Activated CD4-positive, alpha-beta T cell treated with anti-CD3 and anti-CD28 coated beads, Interleukin-2, Interleukin-4, amounts not matched to agents 100 ng/mL and 50 ng/mL, durations not matched to agents 16 hours and 8 hours (primary cell): ENCODE results near the gene ATP6V0D1.
A peak's percentile ranks its signal among the peaks of the same experiment; 100 is the strongest.

Experiments
- DNase-seq: peaks from one replicate; pipeline ENCODE4 v3.0.0-alpha.2; 2020; ENCODE audit warnings: low spot score

The ATP6V0D1 gene

DNA sequence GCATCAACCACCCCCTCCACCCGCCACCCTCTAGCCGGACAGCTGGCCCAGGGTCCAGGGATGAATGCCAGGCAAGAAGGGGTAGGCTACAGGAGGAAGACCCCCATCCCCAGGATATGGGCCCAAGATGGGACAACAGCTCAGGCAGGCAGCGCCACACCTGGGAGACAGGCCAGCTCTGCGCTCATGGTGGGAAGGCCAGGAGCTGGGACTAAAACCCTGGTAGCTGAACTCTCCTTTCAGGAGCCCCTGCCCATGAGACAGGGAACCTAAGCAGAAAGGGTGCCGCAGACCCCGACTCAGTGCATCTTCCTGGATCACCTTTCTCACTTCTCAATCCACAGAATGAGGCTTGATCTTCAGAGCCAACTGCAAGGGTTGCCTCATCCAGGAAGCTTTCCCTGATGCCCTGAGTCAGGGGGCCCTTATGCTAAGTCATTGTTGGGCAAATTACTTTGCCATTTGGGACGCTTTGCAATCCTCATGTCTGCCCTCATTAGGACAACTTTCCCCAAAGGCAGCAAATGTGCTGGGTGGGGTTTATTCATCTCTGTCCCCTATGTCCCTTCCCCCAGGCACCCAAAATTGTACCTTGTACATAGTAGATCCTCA, 73.7 kb downstream of the ATP6V0D1 start:
- DNase-seq, result no peak

DNA sequence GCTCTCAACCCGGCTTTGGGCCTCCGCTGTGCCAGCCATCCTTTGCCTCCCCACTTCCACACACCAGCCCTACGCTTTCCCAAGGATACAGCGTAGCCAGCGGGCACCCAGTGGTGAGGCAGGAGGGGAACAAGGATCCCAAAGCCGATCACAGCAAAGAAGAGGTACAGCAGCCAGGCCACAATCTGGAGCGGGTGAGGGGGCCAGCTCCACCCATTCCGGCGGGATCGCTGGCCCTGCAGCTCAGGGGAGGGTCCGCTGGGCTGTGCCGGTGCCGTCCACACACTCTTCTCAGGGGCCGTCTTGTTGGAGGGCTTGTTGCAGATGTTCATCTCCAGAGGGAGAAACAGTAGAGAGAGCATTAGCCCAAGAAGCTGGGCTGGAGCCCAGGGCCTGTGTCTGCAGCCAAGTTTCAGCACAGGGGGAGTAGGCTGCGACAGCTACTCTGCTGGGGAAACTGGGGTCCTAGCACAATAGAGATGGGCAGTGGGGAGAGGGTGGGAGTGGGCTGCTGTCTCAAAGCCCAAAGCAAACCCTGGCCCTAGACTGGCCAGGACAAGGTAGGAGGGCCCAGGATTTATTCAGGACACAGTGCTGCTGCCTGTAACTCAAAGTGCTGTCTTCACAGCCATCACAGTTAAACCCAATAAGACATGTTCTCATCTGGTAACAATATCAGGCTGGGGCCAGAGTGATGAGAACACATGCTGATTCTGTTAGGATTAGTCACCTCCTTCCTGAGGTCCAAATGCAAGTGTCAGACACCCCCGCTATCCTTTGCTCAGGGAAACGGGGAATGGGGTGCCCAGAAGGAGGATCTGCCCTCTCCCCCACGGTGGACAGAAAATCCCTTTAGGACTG, 74.6 kb downstream of the ATP6V0D1 start:
- no peak for DNase-seq

GRCh38 chr16:67405336-67405735, 75.6 kb downstream of the ATP6V0D1 start:
- DNase-seq, result no peak

GRCh38 chr16:67404740-67405226, 76.2 kb downstream of the ATP6V0D1 start:
- no peak for DNase-seq

DNA sequence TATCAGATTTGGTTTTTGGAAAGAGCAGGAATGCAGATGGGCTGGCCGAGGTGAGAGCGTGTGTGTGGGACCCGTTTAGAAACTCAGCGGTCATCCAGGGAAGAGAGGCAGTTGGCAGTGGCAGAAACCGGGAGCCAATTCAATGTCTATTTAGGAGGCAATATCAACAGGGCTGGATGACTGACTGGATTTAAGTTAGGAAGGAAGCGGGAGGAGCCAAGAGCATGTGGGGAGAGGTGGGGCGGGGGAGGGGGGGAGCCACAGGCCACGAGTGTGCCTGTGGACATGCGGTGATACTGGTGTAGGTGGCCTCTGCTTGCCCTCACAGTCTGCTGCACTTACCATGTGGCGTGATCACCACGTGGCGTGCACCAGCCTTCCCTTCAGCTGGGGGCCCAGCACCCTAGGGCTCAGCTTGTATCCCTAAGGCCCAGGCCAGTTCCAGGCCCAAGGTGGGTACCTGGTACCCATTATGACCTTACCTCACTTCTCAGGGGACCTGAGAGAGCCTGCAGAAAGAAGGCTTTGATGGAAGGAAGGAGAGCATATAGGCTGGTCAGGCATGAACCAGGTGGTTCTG, 76.9 kb downstream of the ATP6V0D1 start:
- DNase-seq, result no peak

DNA sequence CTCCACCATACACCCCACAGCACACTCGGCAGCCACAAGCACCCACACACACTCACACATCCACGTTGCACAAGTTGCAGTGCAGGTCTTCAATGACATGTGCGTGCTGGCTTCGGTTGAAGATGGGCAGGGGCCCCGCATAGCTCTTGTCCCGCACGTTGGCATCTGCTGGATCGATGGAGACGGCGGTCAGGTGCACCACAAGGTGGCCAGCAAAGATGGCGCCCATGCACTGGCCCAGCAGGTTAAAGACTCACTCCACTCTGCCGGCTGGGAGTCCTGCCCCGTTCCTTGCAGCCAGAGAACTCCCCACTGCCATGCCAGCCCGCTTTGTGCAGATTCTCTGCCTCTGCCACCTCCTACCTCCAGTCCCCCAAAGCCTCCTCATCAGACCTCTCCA, 80.1 kb downstream of the ATP6V0D1 start:
- no peak for DNase-seq

DNA sequence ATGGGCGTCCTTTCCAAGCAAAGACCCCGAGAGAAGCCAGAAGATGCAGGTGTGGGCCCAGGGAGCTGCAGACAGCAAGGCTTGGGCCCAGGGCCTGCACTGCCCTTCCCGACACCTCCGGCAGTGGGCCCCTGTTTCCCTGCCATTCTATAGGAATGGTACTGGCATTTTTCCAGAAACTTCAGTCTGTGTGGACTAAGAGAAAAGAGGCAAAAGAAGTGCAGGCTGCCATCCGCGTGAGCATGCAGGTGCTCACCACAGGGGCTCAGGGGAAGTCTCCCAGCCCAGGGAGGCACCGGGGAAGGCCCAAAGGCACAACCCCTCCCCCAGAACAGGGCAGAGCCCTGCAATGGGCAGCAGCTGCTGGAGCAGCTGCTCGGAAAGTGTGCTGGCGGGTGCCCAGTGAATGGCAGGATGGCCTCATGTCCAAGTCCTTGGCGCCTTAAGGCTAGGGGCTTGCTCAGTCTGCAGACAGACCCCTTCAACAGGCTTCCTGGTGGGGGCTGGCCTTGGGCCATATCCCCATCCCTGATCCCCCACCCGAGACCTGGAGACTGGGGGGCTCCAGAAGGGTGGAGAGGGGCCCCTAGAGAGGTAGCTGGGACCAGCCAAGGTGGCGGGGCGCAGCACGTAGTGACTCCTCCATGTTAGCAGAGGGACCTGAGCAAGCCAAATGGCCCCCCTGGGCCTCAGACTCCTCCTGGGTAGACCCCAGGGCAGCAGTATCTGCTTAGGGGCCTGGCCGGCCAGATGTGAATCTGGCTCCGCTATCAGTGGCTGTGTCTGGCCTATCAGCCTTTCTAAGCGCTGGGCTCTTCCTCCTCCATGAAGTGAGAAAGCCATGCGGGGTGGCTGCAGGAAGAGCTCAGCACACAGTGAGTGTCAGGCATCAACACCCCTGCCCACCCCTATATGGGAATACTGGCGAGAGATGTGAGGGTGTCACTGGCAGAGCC, 80.9 kb downstream of the ATP6V0D1 start:
- no peak for DNase-seq

DNA sequence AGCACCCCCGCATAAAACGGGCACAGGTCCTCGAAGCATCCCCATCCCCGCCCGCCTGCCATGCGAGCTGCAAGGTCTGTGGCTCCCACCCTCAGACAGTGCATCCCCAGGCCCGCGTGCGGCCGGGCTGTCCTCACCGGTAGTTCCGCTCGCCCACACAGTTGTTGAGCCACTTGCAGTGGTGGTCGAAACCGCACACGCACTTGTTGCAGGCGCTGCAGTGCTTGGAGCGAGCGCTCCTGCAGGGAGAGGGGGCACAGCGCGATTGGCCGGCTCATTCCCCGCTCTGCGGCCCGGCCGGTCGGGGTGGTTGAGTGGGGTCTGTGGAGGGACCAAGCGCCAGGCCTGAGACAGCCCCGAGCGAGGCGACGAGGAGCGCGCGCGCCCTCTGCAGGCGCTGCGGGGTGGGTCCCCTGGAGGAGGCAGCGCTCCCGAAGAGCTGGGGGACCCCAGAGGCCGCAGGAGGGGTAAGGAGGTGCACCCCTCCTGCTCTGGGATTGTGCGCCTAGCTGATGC, 81.7 kb downstream of the ATP6V0D1 start:
- peak; percentile 51 for DNase-seq

DNA sequence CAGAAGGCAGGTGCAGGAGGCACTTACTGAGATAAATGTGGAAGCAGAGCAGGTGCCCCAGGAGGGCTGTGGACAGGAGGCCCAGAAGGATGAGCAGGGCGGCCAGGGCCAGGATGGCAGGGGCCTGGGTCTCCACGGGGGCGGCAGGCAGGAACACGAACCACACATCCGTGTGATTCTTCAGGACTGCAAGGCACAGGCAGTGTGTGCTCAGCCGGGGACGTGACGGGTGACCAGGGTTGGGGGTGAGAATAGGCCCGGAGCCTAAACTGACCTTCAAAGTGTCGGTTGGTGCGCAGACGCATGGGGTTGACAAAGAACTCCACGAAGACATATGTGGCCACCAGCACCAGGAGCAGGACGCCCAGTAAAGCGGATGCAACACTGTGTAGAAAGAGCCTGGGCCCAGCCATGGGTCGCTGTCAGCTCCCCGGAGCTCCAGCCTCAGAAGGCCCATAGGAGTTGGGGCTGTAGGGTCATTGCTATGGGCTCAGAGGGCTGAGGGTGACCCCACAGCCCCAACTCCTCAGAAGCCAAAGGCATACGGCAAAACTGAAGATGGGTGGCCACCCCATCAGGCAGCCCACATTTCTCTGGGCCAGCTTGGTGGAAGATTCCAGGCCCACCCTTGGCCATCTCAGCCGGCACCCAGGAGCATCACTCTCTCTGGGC, 82.3 kb downstream of the ATP6V0D1 start:
- DNase-seq, result no peak

- DNase-seq, result no peak
Observed at GRCh38 chr16:67397812-67398545, 83.0 kb downstream of the ATP6V0D1 start.

DNA sequence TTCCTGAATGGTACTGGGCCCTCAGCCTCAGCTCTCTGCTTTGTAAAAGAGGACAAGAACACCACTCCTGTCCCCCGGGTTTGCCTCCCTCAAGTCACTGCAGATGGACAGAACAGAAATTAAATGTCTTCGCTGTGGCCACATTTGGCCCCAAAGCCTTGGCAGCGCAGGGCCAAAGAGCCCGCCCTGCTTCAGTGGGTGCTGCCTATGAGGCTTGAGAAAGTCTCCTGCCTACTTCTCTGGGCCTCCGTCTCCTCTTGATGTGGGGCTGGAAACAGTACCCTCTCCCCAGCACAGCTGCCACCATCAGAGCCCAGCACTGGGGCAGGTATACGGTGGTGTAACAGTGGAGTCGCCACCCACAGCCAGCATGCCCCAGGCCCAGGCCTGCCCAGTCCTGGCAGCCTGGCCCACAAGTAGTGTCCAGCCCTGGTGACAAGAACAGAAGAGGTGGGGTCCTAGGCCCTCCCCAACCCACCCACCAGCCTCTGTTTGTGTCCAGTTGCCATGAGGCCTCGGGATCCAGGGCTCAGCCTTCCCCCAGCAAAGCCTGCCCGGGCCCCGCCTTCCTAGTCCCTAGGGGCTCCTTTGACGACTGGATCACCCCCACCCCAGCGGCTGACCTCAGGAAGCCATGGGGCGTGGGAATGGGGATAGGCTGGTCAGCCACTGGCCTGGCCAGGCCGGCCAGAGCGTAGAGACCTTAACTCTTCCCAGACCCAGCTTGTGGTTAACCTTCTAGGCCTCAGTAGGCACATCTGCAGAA, 83.7 kb downstream of the ATP6V0D1 start:
- DNase-seq, result no peak

DNA sequence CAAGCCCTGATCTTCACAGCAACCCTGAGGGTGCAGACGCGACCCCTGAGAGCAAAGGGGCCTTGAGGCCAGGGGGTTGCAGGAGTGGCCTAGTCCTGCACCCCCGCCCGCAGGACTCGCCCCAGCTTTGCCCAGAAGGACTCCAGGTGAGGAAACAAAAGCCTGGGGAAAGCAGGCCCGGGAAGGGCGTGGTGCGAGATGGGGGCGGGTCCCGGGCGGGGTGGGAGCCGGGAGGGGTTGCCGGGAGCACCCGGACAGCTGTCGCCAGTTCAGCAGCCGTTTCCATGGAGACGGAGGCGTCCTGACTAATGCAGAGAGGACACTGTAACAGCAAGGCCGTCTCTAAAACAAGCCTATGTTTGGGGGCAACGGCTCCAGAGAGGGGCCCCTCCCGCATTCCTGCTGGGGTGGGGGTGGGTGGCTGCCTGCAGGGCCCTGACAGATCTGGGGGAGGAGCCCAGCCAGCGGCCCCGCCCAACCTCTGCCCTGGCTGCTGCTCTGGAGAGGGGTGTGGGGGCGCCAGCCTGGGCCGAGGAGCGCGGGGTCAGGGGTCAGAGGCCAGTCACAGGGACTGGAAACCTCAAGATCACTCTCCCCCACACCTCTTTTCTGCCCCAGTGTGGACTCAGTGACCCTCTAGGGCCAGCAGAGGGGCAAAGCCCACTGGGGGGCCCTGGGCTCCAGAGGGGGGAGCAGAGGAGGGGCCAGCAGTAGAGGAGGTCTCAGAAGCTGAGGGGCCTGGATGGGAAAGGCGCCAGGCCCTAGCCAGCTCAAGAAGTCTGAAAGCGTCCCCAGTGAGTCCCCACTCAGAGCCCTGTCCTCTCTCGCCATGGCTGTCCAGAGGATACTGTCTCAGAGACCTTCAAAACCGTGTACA, 84.6 kb downstream of the ATP6V0D1 start:
- no peak for DNase-seq

DNA sequence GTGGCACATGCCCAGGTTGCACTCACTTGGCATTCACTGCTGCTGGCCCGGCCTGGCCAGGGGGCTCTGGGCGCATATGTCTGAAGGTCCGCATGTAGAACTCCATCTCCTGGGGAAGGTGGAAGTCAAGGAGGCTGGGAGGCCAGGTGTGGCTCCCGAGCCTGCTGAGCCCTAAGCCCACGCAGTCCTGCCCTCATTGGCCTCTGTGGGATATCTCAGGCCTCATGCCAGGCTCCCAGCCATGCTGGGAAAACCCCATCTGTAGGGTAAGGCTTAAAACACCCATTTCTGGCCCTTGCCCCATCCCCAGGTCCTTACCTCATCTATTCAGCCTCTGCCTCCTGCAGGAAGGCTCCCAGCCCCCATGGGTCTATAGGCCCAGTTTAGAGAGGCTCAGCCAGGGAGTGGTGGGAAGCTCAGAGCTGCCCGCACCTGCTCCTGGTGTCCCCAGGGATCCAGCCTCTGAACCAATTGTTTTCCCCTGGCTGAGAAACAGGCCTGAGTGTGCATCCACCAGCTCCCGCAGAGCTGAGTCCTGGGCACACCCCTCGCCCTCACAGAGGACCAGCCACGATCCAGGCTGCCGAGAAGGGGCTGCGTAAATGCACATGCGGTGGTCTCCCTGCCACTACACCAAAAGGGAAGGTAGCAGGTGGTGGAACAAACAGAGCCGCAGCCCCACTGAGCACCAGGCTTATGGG, 85.3 kb downstream of the ATP6V0D1 start:
- DNase-seq, result no peak

- DNase-seq, result no peak
Observed at GRCh38 chr16:67395105-67395457, 85.9 kb downstream of the ATP6V0D1 start.

DNA sequence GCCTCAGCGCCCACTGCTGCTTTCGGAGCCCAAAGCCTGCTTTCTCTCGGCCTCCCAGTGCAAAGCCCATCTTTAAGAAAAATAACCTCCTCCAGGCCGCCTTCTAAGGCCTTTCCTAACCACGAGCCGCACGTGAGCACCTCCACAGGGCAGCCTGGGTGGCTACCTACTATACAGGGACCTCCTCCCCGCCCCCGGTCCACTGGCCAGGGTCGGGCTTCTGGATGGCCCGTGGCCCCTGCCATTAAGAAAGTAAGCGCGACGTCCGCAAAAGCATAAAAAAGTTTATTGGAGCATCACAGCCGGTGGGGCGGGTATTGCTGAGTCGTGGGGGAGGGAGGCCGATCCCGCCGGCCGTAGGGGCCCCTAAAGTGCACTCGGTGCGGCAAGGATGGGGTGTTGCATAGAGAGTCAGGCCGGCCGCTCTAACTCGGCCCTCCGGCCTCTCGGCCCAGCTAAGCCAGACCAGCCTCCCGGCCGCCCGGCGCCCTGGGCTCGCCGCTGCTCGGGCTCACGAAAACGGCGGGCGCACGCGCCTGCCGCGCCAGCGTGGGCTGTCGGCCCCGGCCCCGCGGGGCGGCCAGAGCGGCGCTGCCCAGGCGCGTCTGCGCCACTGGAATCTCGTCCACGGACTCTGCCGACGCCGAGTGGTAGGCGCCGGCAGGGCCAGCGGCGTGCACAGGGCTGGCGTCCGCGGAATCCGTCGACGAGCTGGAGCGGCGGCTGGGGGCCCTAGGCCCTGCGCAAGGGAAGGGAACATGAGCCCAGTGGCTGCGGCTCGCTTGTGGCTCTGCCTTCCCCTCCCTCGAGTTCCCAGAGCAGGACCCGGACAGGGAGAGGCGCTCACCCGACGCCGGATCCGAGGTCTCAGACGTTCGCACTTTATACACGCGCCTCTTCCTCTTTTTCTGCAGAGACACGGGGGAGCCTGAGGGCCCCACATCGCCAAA, 86.5 kb downstream of the ATP6V0D1 start:
- no peak for DNase-seq

DNA sequence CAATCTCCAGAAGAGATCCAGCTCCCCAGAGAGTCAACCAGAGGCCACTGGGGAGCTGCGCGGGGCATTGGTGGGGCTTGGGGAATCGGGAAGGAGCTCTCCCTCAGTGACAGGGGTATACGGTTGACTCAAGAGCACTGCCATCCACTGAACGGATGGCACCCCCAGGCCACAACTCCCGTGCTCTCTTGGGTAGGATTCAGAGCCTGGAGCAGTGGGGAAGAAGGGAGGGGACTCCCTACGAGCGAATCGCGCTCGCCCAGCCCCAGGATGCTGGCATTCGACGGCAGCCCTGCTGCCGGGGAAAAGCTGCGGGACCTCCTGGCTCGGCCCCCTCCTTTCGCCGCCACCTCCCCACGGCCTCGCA, 87.2 kb downstream of the ATP6V0D1 start:
- no peak for DNase-seq
